HCT116 (cell line): ENCODE data around the gene DEF6. TPM values are rescaled to one million over a fixed set of nuclear protein-coding genes. Genes with fewer than 3 reads are reported as not detected.

ENCODE experiments used
- ATAC-seq: fragments of 200-7000 bp; cut with Tn5 transposase; 2 replicates; pipeline ENCODE4 v1.9.1; 2020; ENCODE audit warnings: mild to moderate bottlenecking, moderate library complexity
- BruUV-seq: library from RNA; stranded (reverse); fragments of 400-500 nt; replicated peaks from 2 replicates; lab custom pipeline; 2021; lab: Mats Ljungman, UMichigan
- CTCF ChIA-PET: fragments of 300-600 bp; sonication (Branson Sonifier 250); formaldehyde crosslinking; loops from one replicate; lab custom pipeline; 2021; ENCODE audit warnings: antibody characterized with exemption; lab: Charles Lee
- POLR2A ChIA-PET: fragments of 300-600, 350-600 bp; sonication (Branson Sonifier 250); formaldehyde crosslinking; loops from one replicate; lab custom pipeline; 2021; ENCODE audit warnings: antibody characterized with exemption; lab: Charles Lee
- RAD21 ChIA-PET, 2 experiments: fragments of 300-600 bp; sonication (Branson Sonifier 250); formaldehyde crosslinking; loops; one replicate each; lab custom pipeline; 2023; ENCODE audit warnings: low total read pairs in 2 of 2; ENCODE audit not compliant: uncharacterized antibody in 2 of 2, unreplicated experiment in 2 of 2, low non-redundant PET in 1 of 2; lab: Charles Lee
- DNase-seq: peaks from one replicate; pipeline ENCODE4 v3.0.0-alpha.2; 2010; ENCODE audit warnings: low read depth, low spot score
- H2AFZ ChIP-seq: fragments of 200-600 bp; shearing (Covaris generic), sonication (generic); 2 replicates; pipeline ENCODE4 v1.6.1; 2017; ENCODE audit warnings: low read depth, mixed run types, mixed read lengths, antibody characterized with exemption, low read length; ENCODE audit not compliant: poor library complexity, severe bottlenecking
- H3K27ac ChIP-seq: 2 replicates; pipeline ENCODE4 v1.5.1; 2012; ENCODE audit warnings: low read depth, low read length
- H3K27me3 ChIP-seq: fragments of 200-600 bp; sonication (generic); 2 replicates; pipeline ENCODE4 v1.6.1; 2016; ENCODE audit warnings: mixed run types, low read length, mixed read lengths; ENCODE audit not compliant: insufficient read depth
- H3K36me3 ChIP-seq, 2 experiments: fragments of 200-500 bp in 1 of 2; fragments of 200-600 bp in 1 of 2; sonication (Bioruptor generic) in 1 of 2; sonication (generic) in 1 of 2; 2 replicates each; pipeline versions ENCODE4 v1.5.1 to v1.6.1; 2014 to 2016; ENCODE audit warnings: low read length in 2 of 2, inconsistent platforms in 1 of 2, mixed read lengths in 1 of 2, mixed run types in 1 of 2; ENCODE audit not compliant: insufficient read depth in 2 of 2, control insufficient read depth in 1 of 2
- H3K4me1 ChIP-seq, 2 experiments: fragments of 200-600 bp in 1 of 2; sonication (generic) in 1 of 2; 2 replicates each; pipeline versions ENCODE4 v1.5.1 to v1.6.1; 2012 to 2017; ENCODE audit warnings: low read length in 2 of 2, inconsistent platforms in 1 of 2, mild to moderate bottlenecking in 1 of 2, mixed read lengths in 1 of 2, mixed run types in 1 of 2, moderate library complexity in 1 of 2; ENCODE audit not compliant: insufficient read depth in 2 of 2, control insufficient read depth in 1 of 2
- H3K4me2 ChIP-seq: fragments of 200-600 bp; sonication (generic); 2 replicates; pipeline ENCODE4 v1.6.1; 2017; ENCODE audit warnings: mixed run types, low read length, mixed read lengths
- H3K4me3 ChIP-seq, 2 experiments: fragments of 200-600 bp in 1 of 2; sonication (generic) in 1 of 2; replicated peaks in 1 of 2; 2 replicates each; pipeline ENCODE4 v1.5.1; 2011 to 2016; ENCODE audit warnings: low read length in 2 of 2, control low read depth in 1 of 2, low read depth in 1 of 2, mild to moderate bottlenecking in 1 of 2, mixed read lengths in 1 of 2, mixed run types in 1 of 2
- H3K79me2 ChIP-seq: fragments of 200-600 bp; sonication (generic); 2 replicates; pipeline ENCODE4 v1.6.1; 2017; ENCODE audit warnings: mild to moderate bottlenecking, mixed run types, low read length, moderate library complexity, mixed read lengths; ENCODE audit not compliant: insufficient read depth
- H3K9ac ChIP-seq: fragments of 200-600 bp; sonication (generic); 2 replicates; pipeline ENCODE4 v1.6.1; 2016; ENCODE audit warnings: low read length, mixed read lengths
- H3K9me2 ChIP-seq: fragments of 200-600 bp; sonication (generic), shearing (Covaris generic); 2 replicates; pipeline ENCODE4 v1.6.1; 2017; ENCODE audit warnings: mixed run types, mild to moderate bottlenecking, moderate library complexity; ENCODE audit not compliant: insufficient read depth
- H3K9me3 ChIP-seq, 2 experiments: fragments of 200-500 bp in 1 of 2; fragments of 200-600 bp in 1 of 2; sonication (Bioruptor generic) in 1 of 2; sonication (generic) in 1 of 2; 2 replicates each; pipeline ENCODE4 v1.6.1; 2014 to 2017; ENCODE audit warnings: low read length in 2 of 2, mixed read lengths in 2 of 2, inconsistent platforms in 1 of 2, low read depth in 1 of 2, mild to moderate bottlenecking in 1 of 2, mixed run types in 1 of 2, moderate library complexity in 1 of 2; ENCODE audit not compliant: control insufficient read depth in 1 of 2, insufficient read depth in 1 of 2
- H4K20me1 ChIP-seq: fragments of 200-600 bp; sonication (generic), shearing (Covaris generic); 2 replicates; pipeline ENCODE4 v1.6.1; 2017; ENCODE audit warnings: mixed run types, mild to moderate bottlenecking, moderate library complexity; ENCODE audit not compliant: insufficient read depth
- CBX3 ChIP-seq: IDR thresholded peaks from 2 replicates; pipeline ENCODE4 v1.6.1; 2012; ENCODE audit warnings: low read depth
- CEBPB ChIP-seq: IDR thresholded peaks from 2 replicates; pipeline ENCODE4 v1.6.1; 2012; ENCODE audit warnings: low read depth
- CTCF ChIP-seq, 3 experiments: fragments of 200-600 bp in 1 of 3; sonication (generic) in 1 of 3; IDR thresholded peaks in 2 of 3; conservative IDR thresholded peaks in 1 of 3; 2 replicates each; pipeline ENCODE4 v1.5.1; 2012 to 2017; ENCODE audit warnings: low read depth in 2 of 3, low read length in 2 of 3, antibody characterized with exemption in 1 of 3, borderline replicate concordance in 1 of 3, control low read depth in 1 of 3, mild to moderate bottlenecking in 1 of 3, mixed read lengths in 1 of 3, mixed run types in 1 of 3, moderate library complexity in 1 of 3; ENCODE audit not compliant: insufficient read depth in 1 of 3
- EGR1 ChIP-seq: IDR thresholded peaks from 2 replicates; pipeline ENCODE4 v1.6.1; 2012; ENCODE audit warnings: low read depth
- ELF1 ChIP-seq: IDR thresholded peaks from 2 replicates; pipeline ENCODE4 v1.6.1; 2012; ENCODE audit warnings: low read depth, borderline replicate concordance
- EZH2 ChIP-seq: fragments of 200-600 bp; sonication (generic); IDR thresholded peaks from 2 replicates; pipeline ENCODE4 v1.6.1; 2017; ENCODE audit warnings: antibody characterized with exemption, mixed run types
- EZH2phosphoT487 ChIP-seq: fragments of 200-600 bp; IDR thresholded peaks from 2 replicates; pipeline ENCODE4 v1.6.1; 2018; ENCODE audit warnings: antibody characterized with exemption, borderline replicate concordance
- FOSL1 ChIP-seq: IDR thresholded peaks from 2 replicates; pipeline ENCODE4 v1.6.1; 2012; ENCODE audit warnings: low read depth
- JUND ChIP-seq: IDR thresholded peaks from 2 replicates; pipeline ENCODE4 v1.6.1; 2012
- POLR2A ChIP-seq: IDR thresholded peaks from 2 replicates; pipeline ENCODE4 v1.7.0; 2011; ENCODE audit warnings: borderline replicate concordance; ENCODE audit not compliant: insufficient read depth, insufficient read length; ENCODE audit errors: extremely low read depth
- RAD21 ChIP-seq: IDR thresholded peaks from 2 replicates; pipeline ENCODE4 v1.6.1; 2012; ENCODE audit warnings: low read depth, mild to moderate bottlenecking
- REST ChIP-seq: IDR thresholded peaks from 2 replicates; pipeline ENCODE4 v1.6.1; 2012; ENCODE audit warnings: low read depth
- SIN3A ChIP-seq: IDR thresholded peaks from 2 replicates; pipeline ENCODE4 v1.6.1; 2012; ENCODE audit warnings: low read depth
- SRF ChIP-seq: IDR thresholded peaks from 2 replicates; pipeline ENCODE4 v1.6.1; 2012; ENCODE audit warnings: low read depth
- YY1 ChIP-seq: IDR thresholded peaks from 2 replicates; pipeline ENCODE4 v1.6.1; 2011; ENCODE audit warnings: low read length, low read depth, moderate library complexity, mild to moderate bottlenecking; ENCODE audit not compliant: insufficient replicate concordance; ENCODE audit errors: extremely low read depth
- ZBTB33 ChIP-seq: IDR thresholded peaks from 2 replicates; pipeline ENCODE4 v1.6.1; 2011; ENCODE audit warnings: mild to moderate bottlenecking, low read length, moderate library complexity; ENCODE audit not compliant: insufficient replicate concordance; ENCODE audit errors: extremely low read depth
- ZFX ChIP-seq: fragments of 450-650 bp; IDR thresholded peaks from 2 replicates; pipeline ENCODE4 v1.6.1; 2017
- ZNF274 ChIP-seq: fragments of 200-500 bp; sonication (Bioruptor generic); IDR thresholded peaks from 2 replicates; pipeline ENCODE4 v1.6.1; 2014; ENCODE audit warnings: mild to moderate bottlenecking, low read depth, low read length, inconsistent platforms
- intact Hi-C: fragments of 100-400 bp; cut with micrococcal nuclease; formaldehyde crosslinking; loops from 2 replicates; pipeline ENCODE4 v1.10.0; 2022
- total RNA-seq: library from RNA; stranded (reverse); gene quantifications from one replicate; pipeline ENCODE4 v1.2.1, GENCODE V29; 2021; ENCODE audit not compliant: unreplicated experiment

Gene DEF6
- total RNA-seq, 1 experiment from 2014 or later, result 40.4 TPM

- intact Hi-C loops, result no loop called here
- no TSS peak for BruUV-seq
- RAD21 ChIA-PET, result no interaction called here
These were observed 21.8 kb upstream of the DEF6 start for GRCh38 chr6:35275744-35276260.

More at GRCh38 chr6:35275744-35276260, 21.8 kb upstream of the DEF6 start:
- no peak for DNase-seq
- ChIA-PET CTCF (no interaction called here), POLR2A (no interaction called here)
- H3K9ac ChIP-seq, result no peak overlapping the region
- H3K27ac ChIP-seq, result no peak overlapping the region
- no peak overlapping the region for H3K4me3 ChIP-seq
- peaks cover 3 to 12% of the 10 kb centered on the region in 2 experiments; a peak in 2 of 4 replicates for H3K4me1 ChIP-seq
- H3K4me2 ChIP-seq, result no peak overlapping the region
- no peaks in the 10 kb centered on the region; a peak in 1 of 4 replicates for H3K36me3 ChIP-seq
- no peak for TF ChIP-seq ELF1
- TF ChIP-seq SRF, result no peak
- TF ChIP-seq ZFX, result no peak
- TF ChIP-seq RAD21, result no peak
- no peak for TF ChIP-seq REST
- no peak for TF ChIP-seq SIN3A
- no peak for TF ChIP-seq ZNF274
- no peak for TF ChIP-seq YY1
- no peak for TF ChIP-seq CEBPB
- TF ChIP-seq EZH2phosphoT487, result no peak
- no peak for TF ChIP-seq JUND
- TF ChIP-seq ZBTB33, result no peak
- TF ChIP-seq FOSL1, result no peak
- no peak for TF ChIP-seq POLR2A
- no peak for TF ChIP-seq EZH2
- TF ChIP-seq CBX3, result no peak
- TF ChIP-seq CTCF (IDR thresholded peaks at IDR 0.05 in 2 of 3, conservative IDR thresholded peaks at IDR 0.05 in 1 of 3; ENCODE audit: borderline replicate concordance in 1 of 3, insufficient read depth in 1 of 3, low read depth in 2 of 3, low read length in 2 of 3), result no peak
- TF ChIP-seq EGR1, result no peak
- H3K9me2 ChIP-seq, result no peaks in the 10 kb centered on the region
- no peaks in the 10 kb centered on the region for H4K20me1 ChIP-seq
- no peak overlapping the region for H2AFZ ChIP-seq
- H3K79me2 ChIP-seq, result no peaks in the 10 kb centered on the region
- no peak for ATAC-seq
- no peaks in the 10 kb centered on the region for H3K9me3 ChIP-seq
- no peaks in the 10 kb centered on the region for H3K27me3 ChIP-seq
